CD4-positive, alpha-beta T cell (primary cell): ENCODE data around the gene PEAR1. TPM values are rescaled to one million over a fixed set of nuclear protein-coding genes. Genes with fewer than 3 reads are reported as not detected.
A peak's percentile ranks its signal among the peaks of the same experiment; 100 is the strongest.

ENCODE experiments used
- ATAC-seq: fragments of 200-7000 bp; cut with Tn5 transposase; one replicate; pipeline ENCODE4 v1.10.0; 2022; ENCODE audit warnings: mild to moderate bottlenecking; ENCODE audit not compliant: poor library complexity
- CTCF ChIA-PET: fragments of 350-600 bp; sonication (Branson Sonifier 250); formaldehyde crosslinking; loops from one replicate; lab custom pipeline; 2021; ENCODE audit warnings: antibody characterized with exemption, inconsistent platforms; lab: Charles Lee
- POLR2A ChIA-PET: fragments of 350-600 bp; sonication (Branson Sonifier 250); formaldehyde crosslinking; loops from one replicate; lab custom pipeline; 2021; ENCODE audit warnings: antibody characterized with exemption, inconsistent platforms; lab: Charles Lee
- DNase-seq, 14 experiments: peaks; one replicate each; pipeline ENCODE4 v3.0.0-alpha.2; 2013 to 2020; ENCODE audit warnings: mixed read lengths in 2 of 14
- H3K27ac ChIP-seq, 2 donors: one replicate each; pipeline versions ENCODE4 v1.5.1 to v1.7.0; 2013; ENCODE audit warnings: low read length in 2 of 2, low read depth in 1 of 2, mild to moderate bottlenecking in 1 of 2
- H3K27me3 ChIP-seq, 2 experiments: 1 replicate in 1 of 2; 2 replicates in 1 of 2; pipeline versions ENCODE4 v1.6.1 to v1.7.0; 2013; ENCODE audit warnings: low read length in 2 of 2, control low read depth in 1 of 2, mild to moderate bottlenecking in 1 of 2, moderate library complexity in 1 of 2; ENCODE audit not compliant: insufficient read depth in 2 of 2, control insufficient read depth in 1 of 2
- H3K36me3 ChIP-seq: one replicate; pipeline ENCODE4 v1.6.1; 2013; ENCODE audit warnings: low read length, control low read depth; ENCODE audit not compliant: insufficient read depth
- H3K4me1 ChIP-seq: one replicate; pipeline ENCODE4 v1.6.1; 2013; ENCODE audit warnings: low read length, control low read depth; ENCODE audit not compliant: insufficient read depth
- H3K4me3 ChIP-seq: one replicate; pipeline ENCODE4 v1.5.1; 2013; ENCODE audit warnings: mild to moderate bottlenecking, low read length, moderate library complexity
- H3K9me3 ChIP-seq, 2 experiments: 1 replicate in 1 of 2; 2 replicates in 1 of 2; pipeline versions ENCODE4 v1.6.1 to v1.7.0; 2013; ENCODE audit warnings: low read length in 2 of 2, mild to moderate bottlenecking in 2 of 2, control low read depth in 1 of 2, moderate library complexity in 1 of 2; ENCODE audit not compliant: control insufficient read depth in 1 of 2, insufficient read depth in 1 of 2
- H3K27ac Mint-ChIP-seq: one replicate; pipeline ENCODE4 v1.8.0; 2020; ENCODE audit warnings: mixed read lengths
- H3K27me3 Mint-ChIP-seq: one replicate; pipeline ENCODE4 v1.8.0; 2021; ENCODE audit warnings: mixed read lengths
- H3K36me3 Mint-ChIP-seq: one replicate; pipeline ENCODE4 v1.8.0; 2021; ENCODE audit warnings: low read depth, mixed read lengths
- H3K4me1 Mint-ChIP-seq: one replicate; pipeline ENCODE4 v1.8.0; 2021; ENCODE audit warnings: low read depth, mixed read lengths
- H3K4me3 Mint-ChIP-seq: one replicate; pipeline ENCODE4 v1.8.0; 2020; ENCODE audit warnings: mild to moderate bottlenecking, mixed read lengths
- H3K9me3 Mint-ChIP-seq: one replicate; pipeline ENCODE4 v1.8.0; 2020; ENCODE audit warnings: mixed read lengths
- intact Hi-C, 2 experiments: fragments of 100-400 bp; cut with DNase I in 1 of 2; cut with micrococcal nuclease in 1 of 2; formaldehyde crosslinking; loops; one replicate each; pipeline versions ENCODE4 v1.15.1 to v1.9.0; 2023 to 2025; cut with DNase I, micrococcal nuclease
- total RNA-seq, 174 experiments: library from RNA in 2 of 174; stranded (reverse) in 2 of 174; gene quantifications; one replicate each; pipeline ENCODE4 v1.2.3 and lab custom pipeline; 2021 to 2026
- TF ChIP-seq, protein P1 (sequence below): fragments of 200-600 bp; IDR thresholded peaks from one replicate; pipeline ENCODE4 v1.8.0; 2022; ENCODE audit warnings: antibody characterized with exemption, mild to moderate bottlenecking

PEAR1 gene
- total RNA-seq, 2 experiments from 2014 or later = 0.20 to 0.41 TPM

DNA sequence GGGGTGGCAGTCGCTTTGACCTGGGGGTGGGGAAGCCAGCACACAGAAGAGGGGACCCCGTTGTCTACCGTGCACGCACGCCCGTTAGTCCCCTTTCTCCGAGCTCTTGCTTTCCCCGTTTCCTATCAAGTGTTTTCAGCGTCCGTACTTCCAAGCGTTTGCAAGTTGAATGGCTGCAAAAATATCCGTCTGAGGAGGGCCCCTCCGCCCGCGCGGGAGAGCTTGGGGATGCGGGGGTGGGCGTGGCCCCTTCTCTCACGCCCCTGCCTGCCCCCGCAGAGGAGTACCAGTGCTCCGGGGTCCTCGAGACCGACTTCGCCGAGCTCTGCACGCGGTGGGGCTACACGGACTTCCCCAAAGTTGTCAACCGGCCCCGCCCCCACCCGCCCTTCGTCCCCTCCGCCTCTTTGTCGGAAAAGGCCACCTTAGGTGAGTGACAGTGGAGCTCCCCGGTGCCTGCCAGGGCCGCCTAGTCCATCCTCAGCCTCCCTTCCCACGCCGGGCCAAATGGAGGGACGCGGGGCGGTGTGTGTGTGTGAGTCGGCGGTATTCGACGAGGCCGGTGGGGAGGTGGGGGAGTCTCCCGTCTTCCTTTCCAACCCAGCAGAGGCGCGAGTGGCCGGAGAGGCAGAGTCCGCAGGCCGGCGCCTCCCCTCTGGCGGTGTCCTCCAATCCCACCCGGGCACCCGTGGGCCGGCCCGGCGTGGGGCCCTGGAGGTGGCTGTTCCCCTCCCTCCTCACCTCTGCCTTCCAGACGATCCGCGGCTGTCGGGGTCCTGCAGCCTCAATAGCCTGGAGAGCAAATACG lies 30.4 kb downstream of the PEAR1 start:
- Histone ChIP-seq H3K4me1 (peaks cover 33% of the 10 kb centered on the region), H3K27me3 (peaks cover 66 to 91% of the 10 kb centered on the region in 2 experiments), H3K9me3 (peaks cover 0 to 23% of the 10 kb centered on the region in 2 experiments), H3K4me3 (no peak overlapping the region), H3K27ac (no peak overlapping the region), H3K36me3 (no peaks in the 10 kb centered on the region)
- TF ChIP-seq, protein P1, sequence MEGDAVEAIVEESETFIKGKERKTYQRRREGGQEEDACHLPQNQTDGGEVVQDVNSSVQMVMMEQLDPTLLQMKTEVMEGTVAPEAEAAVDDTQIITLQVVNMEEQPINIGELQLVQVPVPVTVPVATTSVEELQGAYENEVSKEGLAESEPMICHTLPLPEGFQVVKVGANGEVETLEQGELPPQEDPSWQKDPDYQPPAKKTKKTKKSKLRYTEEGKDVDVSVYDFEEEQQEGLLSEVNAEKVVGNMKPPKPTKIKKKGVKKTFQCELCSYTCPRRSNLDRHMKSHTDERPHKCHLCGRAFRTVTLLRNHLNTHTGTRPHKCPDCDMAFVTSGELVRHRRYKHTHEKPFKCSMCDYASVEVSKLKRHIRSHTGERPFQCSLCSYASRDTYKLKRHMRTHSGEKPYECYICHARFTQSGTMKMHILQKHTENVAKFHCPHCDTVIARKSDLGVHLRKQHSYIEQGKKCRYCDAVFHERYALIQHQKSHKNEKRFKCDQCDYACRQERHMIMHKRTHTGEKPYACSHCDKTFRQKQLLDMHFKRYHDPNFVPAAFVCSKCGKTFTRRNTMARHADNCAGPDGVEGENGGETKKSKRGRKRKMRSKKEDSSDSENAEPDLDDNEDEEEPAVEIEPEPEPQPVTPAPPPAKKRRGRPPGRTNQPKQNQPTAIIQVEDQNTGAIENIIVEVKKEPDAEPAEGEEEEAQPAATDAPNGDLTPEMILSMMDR = no peak
- POLR2A ChIA-PET = no interaction called here
- Mint-ChIP-seq H3K27ac (no peak overlapping the region), H3K36me3 (no peaks in the 10 kb centered on the region), H3K4me1 (peaks cover 38% of the 10 kb centered on the region), H3K27me3 (peaks cover 96% of the 10 kb centered on the region), H3K4me3 (no peak overlapping the region), H3K9me3 (no peaks in the 10 kb centered on the region)
- no peak for ATAC-seq
- CTCF ChIA-PET = no interaction called here
- intact Hi-C loops = loop anchor here in 1 of 2 experiments (10.0 kb wide), 1 partner anchor 239 kb away; no protein-coding TSS in a partner anchor
- peak in 2 of 14 experiments; percentile 18 to 31 for DNase-seq

DNA sequence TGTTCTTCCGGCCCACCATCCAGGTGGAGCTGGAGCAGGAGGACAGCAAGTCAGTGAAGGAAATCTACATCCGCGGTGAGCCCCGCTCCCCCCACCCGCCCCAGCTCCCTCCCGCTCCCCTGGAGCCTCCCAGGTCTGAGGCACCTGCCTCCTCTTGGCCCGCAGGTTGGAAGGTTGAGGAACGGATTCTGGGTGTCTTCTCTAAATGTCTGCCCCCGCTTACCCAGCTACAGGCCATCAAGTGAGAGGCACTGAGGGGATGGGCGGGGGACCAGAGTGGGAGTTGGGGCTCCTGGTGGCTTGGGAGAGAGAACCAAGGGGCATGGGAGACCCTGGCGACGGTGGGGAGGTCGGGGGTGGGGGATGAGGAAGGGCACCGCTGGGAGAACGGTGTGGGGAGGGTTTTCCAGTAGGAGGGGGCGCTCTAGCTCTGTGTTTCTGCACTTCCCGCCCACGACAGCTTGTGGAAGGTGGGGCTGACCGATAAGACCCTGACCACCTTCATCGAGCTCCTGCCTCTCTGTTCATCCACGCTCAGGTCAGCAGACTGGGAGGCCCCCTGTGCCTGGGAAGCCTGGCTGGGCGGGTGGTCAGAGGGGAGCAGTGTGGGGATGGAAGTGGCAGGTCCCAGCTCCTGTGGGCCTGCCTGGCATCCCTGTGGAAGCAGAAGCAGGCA lies 31.1 kb downstream of the PEAR1 start:
- no peaks in the 10 kb centered on the region for H3K9me3 Mint-ChIP-seq
- TF ChIP-seq, protein P1 = no peak
- H3K4me1 Mint-ChIP-seq = peaks cover 38% of the 10 kb centered on the region
- H3K9me3 ChIP-seq = peaks cover 0 to 23% of the 10 kb centered on the region in 2 experiments
- no peak overlapping the region for H3K27ac ChIP-seq
- H3K27ac Mint-ChIP-seq = no peak overlapping the region
- ChIA-PET POLR2A (no interaction called here), CTCF (no interaction called here)
- peaks cover 70 to 98% of the 10 kb centered on the region in 2 experiments for H3K27me3 ChIP-seq
- intact Hi-C loops = loop anchor here (5.0 to 10.0 kb wide), 2 partner anchors 127 to 240 kb away; no protein-coding TSS in a partner anchor
- H3K4me3 Mint-ChIP-seq = no peak overlapping the region
- no peak overlapping the region for H3K4me3 ChIP-seq
- H3K27me3 Mint-ChIP-seq = peaks cover 97% of the 10 kb centered on the region
- no peaks in the 10 kb centered on the region for H3K36me3 ChIP-seq
- DNase-seq (no peak), ATAC-seq (no peak)
- H3K36me3 Mint-ChIP-seq = no peaks in the 10 kb centered on the region
- H3K4me1 ChIP-seq = peaks cover 33% of the 10 kb centered on the region

DNA sequence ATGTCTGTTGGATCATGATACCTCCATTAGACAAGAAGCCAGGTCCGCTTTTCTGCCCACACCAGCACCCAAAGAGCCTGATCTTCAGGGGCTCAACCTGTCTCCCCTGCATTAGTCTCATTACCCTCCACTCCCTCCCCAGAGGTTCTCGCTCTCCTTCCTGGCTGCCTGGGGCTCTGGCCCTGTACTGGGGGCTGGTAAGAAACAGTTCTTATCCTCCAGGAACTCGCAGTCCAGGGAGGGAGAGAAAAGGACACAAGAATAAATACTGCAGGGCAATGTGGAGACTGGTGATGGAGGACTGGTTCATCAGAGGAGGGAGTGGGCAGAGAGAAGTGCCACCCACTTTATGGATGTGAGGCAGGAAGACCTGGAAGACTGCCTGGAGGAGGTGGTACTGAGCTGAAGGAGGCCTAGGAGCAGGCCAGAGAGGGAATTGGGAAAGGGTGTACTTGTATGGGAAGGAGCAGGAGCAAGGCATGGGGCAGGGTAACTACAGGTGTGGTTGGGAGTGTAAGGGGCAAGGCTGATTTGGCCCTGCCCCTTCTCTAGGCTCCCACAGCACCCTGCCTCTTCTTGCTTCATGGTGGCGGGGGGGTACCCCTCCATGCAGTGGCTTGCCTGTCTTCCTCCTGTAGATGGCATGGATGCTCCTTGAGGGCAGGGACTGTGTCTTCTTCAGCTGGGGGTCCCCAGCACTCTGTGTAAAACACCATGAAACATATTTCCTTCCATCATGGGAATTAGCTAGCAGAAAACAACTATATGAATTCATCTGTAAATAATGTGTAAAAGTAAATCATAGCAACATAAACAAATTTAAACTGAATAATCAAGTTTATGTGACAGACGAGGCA lies 31.9 kb downstream of the PEAR1 start:
- DNase-seq (no peak), ATAC-seq (no peak)
- Histone ChIP-seq H3K9me3 (peaks cover 0 to 20% of the 10 kb centered on the region in 2 experiments), H3K4me1 (peaks cover 30% of the 10 kb centered on the region), H3K27me3 (peaks cover 71 to 94% of the 10 kb centered on the region in 2 experiments), H3K4me3 (no peak overlapping the region), H3K36me3 (no peaks in the 10 kb centered on the region), H3K27ac (no peak overlapping the region)
- H3K27me3 Mint-ChIP-seq = peaks cover 95% of the 10 kb centered on the region
- H3K4me1 Mint-ChIP-seq = peaks cover 38% of the 10 kb centered on the region
- no peaks in the 10 kb centered on the region for H3K36me3 Mint-ChIP-seq
- TF ChIP-seq, protein P1 = no peak
- no peak overlapping the region for H3K27ac Mint-ChIP-seq
- H3K9me3 Mint-ChIP-seq = no peaks in the 10 kb centered on the region
- H3K4me3 Mint-ChIP-seq = peak overlapping the region; percentile 34
- CTCF ChIA-PET = no interaction called here
- POLR2A ChIA-PET = no interaction called here
- intact Hi-C loops = loop anchor here (2.0 to 10.0 kb wide), 3 partner anchors 33 to 241 kb away; partner anchors contain the start of gene PEAR1 (in 1 of the 2)
